Sigmoid colon (tissue), 7 donors: ENCODE data around the gene RBCK1. TPM values are rescaled to one million over a fixed set of nuclear protein-coding genes. Genes with fewer than 3 reads are reported as not detected.

Experiments used
- DNase-seq: peaks from one replicate; pipeline ENCODE4 v3.0.0-alpha.2; 2019
- H3K27ac ChIP-seq, 4 donors: fragments of 200-600 bp; sonication (generic); one replicate each; pipeline ENCODE4 v1.5.1; 2016 to 2019; ENCODE audit warnings: mild to moderate bottlenecking in 1 of 4
- H3K27me3 ChIP-seq, 3 donors: fragments of 200-600 bp; sonication (generic); one replicate each; pipeline ENCODE4 v1.5.1; 2019; ENCODE audit warnings: mild to moderate bottlenecking in 1 of 3
- H3K36me3 ChIP-seq, 4 donors: fragments of 200-600 bp; sonication (generic); one replicate each; pipeline ENCODE4 v1.5.1; 2016 to 2019
- H3K4me1 ChIP-seq, 4 donors: fragments of 200-600 bp; sonication (generic); one replicate each; pipeline ENCODE4 v1.5.1; 2017 to 2019
- H3K4me3 ChIP-seq, 4 donors: fragments of 200-600 bp; sonication (generic); one replicate each; pipeline ENCODE4 v1.5.1; 2017 to 2019; ENCODE audit warnings: mild to moderate bottlenecking in 2 of 4, moderate library complexity in 1 of 4
- H3K9me3 ChIP-seq, 4 donors: fragments of 200-600 bp in 3 of 4; sonication (generic) in 3 of 4; one replicate each; pipeline versions ENCODE4 v1.5.1 to v1.6.1; 2013 to 2019
- EP300 ChIP-seq, 4 donors: sonication (generic); formaldehyde crosslinking; IDR thresholded peaks; one replicate each; pipeline ENCODE4 v1.6.1; 2017; ENCODE audit warnings: antibody characterized with exemption in 4 of 4
- POLR2A ChIP-seq, 2 donors: fragments of 450-650 bp; IDR thresholded peaks; one replicate each; pipeline ENCODE4 v1.6.1; 2016; ENCODE audit warnings: antibody characterized with exemption in 2 of 2, mild to moderate bottlenecking in 2 of 2, moderate library complexity in 2 of 2
- POLR2AphosphoS5 ChIP-seq, 4 donors: sonication (generic); formaldehyde crosslinking; IDR thresholded peaks; one replicate each; pipeline ENCODE4 v1.6.1; 2017; ENCODE audit warnings: antibody characterized with exemption in 4 of 4
- WGBS, 2 donors: extraction: QIAGEN DNeasy Blood & Tissue Kit; methylation state at CpG; one replicate each; pipeline ENCODE4 v1.1.7; 2013; 5-methylcytosine and 5-hydroxymethylcytosine counted together
- intact Hi-C: fragments of 100-400 bp; cut with DNase I; formaldehyde crosslinking; loops from one replicate; pipeline ENCODE4 v1.15.1; 2023
- polyA plus RNA-seq, 3 donors: library from polyadenylated mRNA; stranded (reverse); fragments of 200-250 nt; gene quantifications; one replicate each; pipeline ENCODE4 v1.2.3, GENCODE V29; 2013
- total RNA-seq, 4 donors: library from RNA; depleted of rRNA; stranded (reverse); fragments of >200 nt; gene quantifications; one replicate each; pipeline ENCODE4 v1.1.0, GENCODE V29; 2016
- TF ChIP-seq, protein P1 (sequence below), 4 experiments: fragments of 450-650 bp in 3 of 4; fragments of 200-600 bp in 1 of 4; IDR thresholded peaks; one replicate each; pipeline ENCODE4 v1.5.1; 2016 to 2019; ENCODE audit warnings: antibody characterized with exemption in 4 of 4, mild to moderate bottlenecking in 3 of 4, moderate library complexity in 2 of 4
- donor health status: healthy with polysubstance abuse.
- donor health status: Bipolar disorder and iron deficiency.
- donor health status: healthy.

Gene RBCK1
- total and polyA plus RNA-seq, 7 donors = 60.7 to 197 (median 77.5) TPM

DNA sequence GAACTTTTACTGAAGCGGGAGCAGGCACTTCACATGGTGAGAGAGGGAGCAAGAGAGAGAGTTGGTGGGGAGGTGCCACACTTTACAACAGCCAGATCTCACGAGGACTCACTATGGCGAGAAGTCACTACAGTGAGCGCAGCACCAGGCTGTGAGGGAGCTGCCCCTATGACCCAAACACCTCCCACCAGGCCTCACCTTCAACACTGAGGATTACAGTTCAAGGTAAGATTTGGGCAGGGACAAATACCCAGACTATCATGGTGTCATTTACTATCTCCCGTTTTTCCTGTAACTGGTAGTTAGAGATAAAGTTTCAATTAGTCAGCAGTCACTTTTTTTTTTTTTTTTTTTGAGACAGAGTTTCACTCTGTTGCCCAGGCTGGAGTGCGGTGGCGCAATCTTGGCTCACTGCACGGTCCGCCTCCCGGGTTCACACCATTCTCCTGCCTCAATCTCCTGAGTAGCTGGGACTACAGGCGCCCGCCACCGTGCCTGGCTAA, 7.8 kb downstream of the RBCK1 start:
- Histone ChIP-seq H3K36me3 (peaks cover 2 to 61% (median 23%) of the 10 kb centered on the region in 4 donors), H3K4me1 (no peaks in the 10 kb centered on the region), H3K4me3 (no peak overlapping the region), H3K27ac (no peak overlapping the region), H3K9me3 (no peaks in the 10 kb centered on the region), H3K27me3 (no peaks in the 10 kb centered on the region)
- WGBS, 2 donors = 90% methylated on average over 13 of the region's 13 CpGs
- intact Hi-C loops = no loop called here
- TF ChIP-seq POLR2AphosphoS5 (IDR thresholded peaks at IDR 0.05) (no peak), EP300 (IDR thresholded peaks at IDR 0.05) (no peak), POLR2A (IDR thresholded peaks at IDR 0.05) (no peak)
- TF ChIP-seq, protein P1, sequence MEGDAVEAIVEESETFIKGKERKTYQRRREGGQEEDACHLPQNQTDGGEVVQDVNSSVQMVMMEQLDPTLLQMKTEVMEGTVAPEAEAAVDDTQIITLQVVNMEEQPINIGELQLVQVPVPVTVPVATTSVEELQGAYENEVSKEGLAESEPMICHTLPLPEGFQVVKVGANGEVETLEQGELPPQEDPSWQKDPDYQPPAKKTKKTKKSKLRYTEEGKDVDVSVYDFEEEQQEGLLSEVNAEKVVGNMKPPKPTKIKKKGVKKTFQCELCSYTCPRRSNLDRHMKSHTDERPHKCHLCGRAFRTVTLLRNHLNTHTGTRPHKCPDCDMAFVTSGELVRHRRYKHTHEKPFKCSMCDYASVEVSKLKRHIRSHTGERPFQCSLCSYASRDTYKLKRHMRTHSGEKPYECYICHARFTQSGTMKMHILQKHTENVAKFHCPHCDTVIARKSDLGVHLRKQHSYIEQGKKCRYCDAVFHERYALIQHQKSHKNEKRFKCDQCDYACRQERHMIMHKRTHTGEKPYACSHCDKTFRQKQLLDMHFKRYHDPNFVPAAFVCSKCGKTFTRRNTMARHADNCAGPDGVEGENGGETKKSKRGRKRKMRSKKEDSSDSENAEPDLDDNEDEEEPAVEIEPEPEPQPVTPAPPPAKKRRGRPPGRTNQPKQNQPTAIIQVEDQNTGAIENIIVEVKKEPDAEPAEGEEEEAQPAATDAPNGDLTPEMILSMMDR (IDR thresholded peaks at IDR 0.05) = no peak
- DNase-seq = no peak

DNA sequence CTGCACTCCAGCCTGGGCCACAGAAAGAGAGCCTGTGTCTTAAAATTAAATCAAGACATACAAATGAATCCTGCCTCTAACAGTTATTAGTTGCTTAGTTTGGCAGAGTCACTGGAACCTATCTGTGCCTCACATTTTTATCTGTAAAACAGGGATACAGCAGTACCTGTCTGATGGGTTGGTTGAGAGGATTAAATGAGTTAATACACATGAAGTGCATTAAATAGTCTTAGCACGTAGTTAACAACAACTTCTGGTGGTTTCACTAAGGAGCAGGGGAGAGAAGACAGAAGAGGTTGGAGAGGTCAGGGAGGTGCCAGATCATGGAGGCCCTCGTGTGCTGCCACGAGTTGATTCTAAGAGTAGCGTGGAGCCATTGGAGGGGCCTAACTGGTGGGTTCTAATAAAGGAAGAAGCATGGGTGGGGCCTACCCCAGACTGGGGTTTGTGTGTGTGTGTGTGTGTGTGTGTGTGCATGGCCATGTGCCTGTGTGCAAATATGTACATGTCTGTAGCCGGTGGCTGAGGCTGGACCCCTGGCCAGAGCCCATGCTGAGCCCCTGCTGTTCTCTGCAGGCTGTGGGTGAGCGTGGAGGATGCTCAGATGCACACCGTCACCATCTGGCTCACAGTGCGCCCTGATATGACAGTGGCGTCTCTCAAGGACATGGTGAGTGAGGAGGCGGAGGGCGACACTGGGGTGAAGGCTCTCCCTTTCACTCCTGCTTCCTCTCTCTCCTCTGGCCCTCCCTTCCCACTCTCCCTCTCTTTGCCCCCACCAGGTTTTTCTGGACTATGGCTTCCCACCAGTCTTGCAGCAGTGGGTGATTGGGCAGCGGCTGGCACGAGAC, 9.1 kb downstream of the RBCK1 start:
- DNase-seq = no peak
- intact Hi-C loops = no loop called here
- Histone ChIP-seq H3K9me3 (no peaks in the 10 kb centered on the region), H3K4me1 (no peaks in the 10 kb centered on the region), H3K27me3 (no peaks in the 10 kb centered on the region), H3K4me3 (no peak overlapping the region), H3K27ac (no peak overlapping the region), H3K36me3 (peaks cover 6 to 61% (median 32%) of the 10 kb centered on the region in 4 donors)
- WGBS, 2 donors = 87 to 91% methylated on average over 13 of the region's 13 CpGs
- no peak for TF ChIP-seq EP300 (IDR thresholded peaks at IDR 0.05)

DNA sequence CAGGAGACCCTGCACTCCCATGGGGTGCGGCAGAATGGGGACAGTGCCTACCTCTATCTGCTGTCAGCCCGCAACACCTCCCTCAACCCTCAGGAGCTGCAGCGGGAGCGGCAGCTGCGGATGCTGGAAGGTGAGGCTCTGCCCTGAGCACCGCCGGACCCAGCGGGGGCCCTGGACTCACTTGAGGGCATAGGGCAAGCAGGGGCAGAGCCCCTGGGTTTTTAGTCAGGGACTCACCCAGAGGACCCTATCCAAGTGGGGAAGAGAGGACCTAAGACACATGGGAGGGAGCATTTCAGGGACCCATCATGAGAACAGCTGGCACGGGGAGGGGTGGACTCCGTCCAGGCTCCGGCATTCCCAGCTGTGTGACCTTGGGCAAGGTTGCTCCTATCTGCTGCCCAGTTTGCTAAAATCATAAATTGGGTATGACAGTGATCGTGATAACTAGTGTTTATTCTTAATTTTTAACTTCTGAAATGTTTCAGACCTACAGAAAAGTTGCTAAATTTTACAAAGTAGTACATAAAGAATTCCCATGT, 9.8 kb downstream of the RBCK1 start:
- Histone ChIP-seq H3K9me3 (no peaks in the 10 kb centered on the region), H3K4me3 (no peak overlapping the region), H3K4me1 (no peaks in the 10 kb centered on the region), H3K27ac (no peak overlapping the region), H3K36me3 (peaks cover 6 to 66% (median 39%) of the 10 kb centered on the region in 4 donors), H3K27me3 (no peaks in the 10 kb centered on the region)
- TF ChIP-seq, protein P1 (IDR thresholded peaks at IDR 0.05) = no peak
- TF ChIP-seq EP300 (IDR thresholded peaks at IDR 0.05) = no peak
- TF ChIP-seq POLR2AphosphoS5 (IDR thresholded peaks at IDR 0.05) = no peak
- no peak for TF ChIP-seq POLR2A (IDR thresholded peaks at IDR 0.05)
- intact Hi-C loops = no loop called here
- WGBS, 2 donors = 87 to 93% methylated on average over 12 of the region's 12 CpGs
- no peak for DNase-seq

DNA sequence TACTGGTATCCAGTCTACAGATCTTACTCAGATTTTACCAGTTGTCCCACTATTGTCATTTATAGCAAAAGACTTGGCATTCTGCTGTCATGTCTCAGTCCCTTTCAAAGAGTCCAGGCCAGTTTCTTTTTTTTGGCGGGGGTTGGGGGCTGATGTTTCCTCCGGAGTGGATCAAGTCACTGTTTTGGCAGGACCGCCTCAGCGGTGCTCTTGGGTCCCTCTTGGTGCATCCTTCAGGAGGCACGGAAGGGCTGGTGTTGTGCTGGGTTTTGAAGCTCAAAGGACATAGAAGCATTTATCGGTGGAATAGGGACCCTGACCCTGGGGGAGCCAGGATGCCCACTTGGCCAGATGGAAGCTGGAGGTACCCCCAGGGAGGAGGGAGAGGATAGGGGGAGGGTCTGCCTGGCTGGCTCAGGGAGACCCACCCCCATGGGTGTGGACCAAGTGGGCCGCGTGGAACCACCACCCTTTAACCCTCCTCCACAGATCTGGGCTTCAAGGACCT, 10.8 kb downstream of the RBCK1 start:
- no peaks in the 10 kb centered on the region for H3K4me1 ChIP-seq
- H3K4me3 ChIP-seq = no peak overlapping the region
- no peak overlapping the region for H3K27ac ChIP-seq
- TF ChIP-seq, protein P1 (IDR thresholded peaks at IDR 0.05) = no peak
- TF ChIP-seq EP300 (IDR thresholded peaks at IDR 0.05) = no peak
- no peaks in the 10 kb centered on the region for H3K27me3 ChIP-seq
- intact Hi-C loops = no loop called here
- WGBS, 2 donors = 87 to 93% methylated on average over 8 of the region's 8 CpGs
- no peak for DNase-seq
- H3K9me3 ChIP-seq = no peaks in the 10 kb centered on the region
- H3K36me3 ChIP-seq = peaks cover 12 to 76% (median 46%) of the 10 kb centered on the region in 4 donors

DNA sequence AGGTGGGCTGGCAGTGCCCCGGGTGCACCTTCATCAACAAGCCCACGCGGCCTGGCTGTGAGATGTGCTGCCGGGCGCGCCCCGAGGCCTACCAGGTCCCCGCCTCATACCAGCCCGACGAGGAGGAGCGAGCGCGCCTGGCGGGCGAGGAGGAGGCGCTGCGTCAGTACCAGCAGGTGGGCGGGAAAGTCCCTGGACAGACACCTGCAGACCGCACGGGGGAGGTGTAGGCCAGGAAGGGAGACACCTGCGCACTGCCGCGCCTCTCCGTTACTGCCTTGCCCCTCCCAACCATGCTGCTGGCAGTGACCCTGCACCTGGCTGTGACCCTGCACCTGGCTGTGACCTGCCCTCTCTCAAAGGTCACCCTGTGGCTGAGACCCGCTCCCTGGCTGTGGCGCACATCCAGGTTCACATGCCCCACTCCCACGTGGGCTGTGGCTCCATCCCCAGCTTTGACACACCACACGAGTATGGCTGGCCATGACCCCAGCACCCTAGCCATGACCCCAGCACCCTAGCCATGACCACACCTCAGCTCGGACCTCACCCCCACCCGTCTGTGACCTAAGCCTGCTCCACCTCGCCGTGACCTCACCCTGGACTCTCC, 11.6 kb downstream of the RBCK1 start:
- no peaks in the 10 kb centered on the region for H3K27me3 ChIP-seq
- TF ChIP-seq, protein P1 (IDR thresholded peaks at IDR 0.05) = peak in 1 of 4 experiments; percentile 11
- TF ChIP-seq POLR2AphosphoS5 (IDR thresholded peaks at IDR 0.05) (no peak), EP300 (IDR thresholded peaks at IDR 0.05) (no peak)
- H3K9me3 ChIP-seq = no peaks in the 10 kb centered on the region
- no peak for DNase-seq
- no peak overlapping the region for H3K27ac ChIP-seq
- H3K36me3 ChIP-seq = peaks cover 15 to 84% (median 48%) of the 10 kb centered on the region in 4 donors
- H3K4me1 ChIP-seq = no peaks in the 10 kb centered on the region
- no peak overlapping the region for H3K4me3 ChIP-seq
- intact Hi-C loops = no loop called here
- WGBS, 2 donors = 23 to 75% methylated on average over 32 of the region's 32 CpGs
